GM21515 (cell line): Measurements from ENCODE around the gene TSLP.

Experiments used
- ATAC-seq: cut with Tn5 transposase; IDR thresholded peaks from one replicate; pipeline ENCODE4 v1.9.1; 2021; ENCODE audit not compliant: unreplicated experiment

Gene TSLP

GRCh38 chr5:111071413-111071812 is at the start of gene TSLP:
Gene TSLP (plus strand): TSS chr5:111071713. CDS start chr5:111071891, 178 bp downstream.
- no peak for ATAC-seq

GRCh38 chr5:111022301-111022700 is 49.2 kb upstream of the TSLP start:
- ATAC-seq: no peak

- ATAC-seq: no peak
Measured at GRCh38 chr5:111028865-111029264, 42.6 kb upstream of the TSLP start.

- ATAC-seq: no peak
Measured at GRCh38 chr5:111043712-111044506, 27.6 kb upstream of the TSLP start.

- no peak for ATAC-seq
Measured at GRCh38 chr5:111058064-111058463, 13.4 kb upstream of the TSLP start.

- ATAC-seq: no peak
Measured at GRCh38 chr5:111060169-111060568, 11.3 kb upstream of the TSLP start.

GRCh38 chr5:111061618-111062017 is 9.9 kb upstream of the TSLP start:
- no peak for ATAC-seq

GRCh38 chr5:111063709-111064322 is 7.7 kb upstream of the TSLP start:
- ATAC-seq: peak; percentile 72

- no peak for ATAC-seq
Measured at GRCh38 chr5:111066261-111066938, 5.1 kb upstream of the TSLP start.

- ATAC-seq: no peak
Measured at GRCh38 chr5:111068213-111068612, 3.3 kb upstream of the TSLP start.

- no peak for ATAC-seq
Measured at GRCh38 chr5:111069839-111070238, 1.7 kb upstream of the TSLP start.

GRCh38 chr5:111070272-111071134 is 1.0 kb upstream of the TSLP start:
- ATAC-seq: no peak

GRCh38 chr5:111072949-111073682 is 1.6 kb downstream of the TSLP start:
- peak; percentile 71 for ATAC-seq

GRCh38 chr5:111074244-111074643 is 2.7 kb downstream of the TSLP start:
- no peak for ATAC-seq

GRCh38 chr5:111075520-111075919 is 4.0 kb downstream of the TSLP start:
- no peak for ATAC-seq

- no peak for ATAC-seq
Measured at GRCh38 chr5:111076091-111076490, 4.6 kb downstream of the TSLP start.

- ATAC-seq: no peak
Measured at GRCh38 chr5:111077678-111078077, 6.2 kb downstream of the TSLP start.

- no peak for ATAC-seq
Measured at GRCh38 chr5:111079846-111080245, 8.3 kb downstream of the TSLP start.

- no peak for ATAC-seq
Measured at GRCh38 chr5:111083323-111083722, 11.8 kb downstream of the TSLP start.

- ATAC-seq: peak; percentile 97
Measured at GRCh38 chr5:111092062-111092853, 20.7 kb downstream of the TSLP start, which contains the start of gene WDR36. Gene WDR36 (plus strand): TSS chr5:111092348. CDS start chr5:111092457, 109 bp downstream.
